IMR-90 (cell line): Measurements from ENCODE around the gene EGFR. TPM values are rescaled to one million over a fixed set of nuclear protein-coding genes. Genes with fewer than 3 reads are reported as not detected.
A peak's percentile ranks its signal among the peaks of the same experiment; 100 is the strongest.

ENCODE experiments used
- ATAC-seq: fragments of 200-7000 bp; cut with Tn5 transposase; 2 replicates; pipeline ENCODE4 v1.9.1; 2020; ENCODE audit warnings: low read depth, mild to moderate bottlenecking, moderate library complexity
- BruUV-seq: library from RNA; stranded (reverse); fragments of 400-500 nt; replicated peaks from 2 replicates; lab custom pipeline; 2021; lab: Mats Ljungman, UMichigan
- CTCF ChIA-PET: fragments of 300-600 bp; formaldehyde crosslinking; extraction: SDS; loops from one replicate; lab custom pipeline; 2021; ENCODE audit warnings: antibody characterized with exemption; lab: Yijun Ruan, JAX
- POLR2A ChIA-PET: fragments of 300-600 bp; sonication (Branson Sonifier 250); formaldehyde crosslinking; loops from one replicate; lab custom pipeline; 2022; ENCODE audit warnings: antibody characterized with exemption; ENCODE audit not compliant: unreplicated experiment; lab: Charles Lee
- DNase-seq: peaks from one replicate; pipeline ENCODE4 v3.0.0; 2013
- H2AFZ ChIP-seq: replicated peaks from 2 replicates; pipeline ENCODE3; 2013; ENCODE audit warnings: low read length, mild to moderate bottlenecking; ENCODE audit not compliant: poor library complexity
- H2AK5ac ChIP-seq: 2 replicates; pipeline ENCODE4 v1.6.1; 2013; ENCODE audit warnings: low read depth, low read length, inconsistent platforms
- H2AK9ac ChIP-seq: replicated peaks from 2 replicates; pipeline ENCODE3; 2013; ENCODE audit warnings: mild to moderate bottlenecking, low read depth, low read length, moderate library complexity; ENCODE audit not compliant: poor library complexity
- H2BK120ac ChIP-seq: 2 replicates; pipeline ENCODE4 v1.6.1; 2013; ENCODE audit warnings: low read depth, low read length, inconsistent platforms
- H2BK15ac ChIP-seq: 3 replicates; pipeline ENCODE4 v1.6.1; 2013; ENCODE audit warnings: low read depth, low read length, inconsistent platforms
- H2BK20ac ChIP-seq: 2 replicates; pipeline ENCODE4 v1.6.1; 2013; ENCODE audit warnings: low read depth, mild to moderate bottlenecking, inconsistent platforms, low read length, moderate library complexity
- H2BK5ac ChIP-seq: 2 replicates; pipeline ENCODE4 v1.6.1; 2013; ENCODE audit warnings: mild to moderate bottlenecking, low read depth, low read length, inconsistent platforms; ENCODE audit not compliant: poor library complexity, severe bottlenecking
- H3K14ac ChIP-seq: replicated peaks from 2 replicates; pipeline ENCODE4 v1.6.1; 2013; ENCODE audit warnings: low read depth, low read length, inconsistent platforms
- H3K18ac ChIP-seq: 2 replicates; pipeline ENCODE4 v1.6.1; 2013; ENCODE audit warnings: low read depth, low read length, control low read depth
- H3K23ac ChIP-seq: 2 replicates; pipeline ENCODE4 v1.6.1; 2013; ENCODE audit warnings: low read depth, low read length, inconsistent platforms
- H3K27ac ChIP-seq: 2 replicates; pipeline ENCODE4 v1.5.1; 2013; ENCODE audit warnings: mild to moderate bottlenecking, control low read depth, low read length; ENCODE audit not compliant: insufficient read depth
- H3K27me3 ChIP-seq: 2 replicates; pipeline ENCODE4 v1.6.1; 2013; ENCODE audit warnings: low read length; ENCODE audit not compliant: control insufficient read depth, insufficient read depth
- H3K36me3 ChIP-seq: 2 replicates; pipeline ENCODE4 v1.6.1; 2013; ENCODE audit warnings: low read length, mixed read lengths; ENCODE audit not compliant: control insufficient read depth, insufficient read depth
- H3K4ac ChIP-seq: 2 replicates; pipeline ENCODE4 v1.6.1; 2013; ENCODE audit warnings: low read depth, low read length, inconsistent platforms
- H3K4me1 ChIP-seq: 2 replicates; pipeline ENCODE4 v1.6.1; 2013; ENCODE audit warnings: low read length, mixed read lengths; ENCODE audit not compliant: control insufficient read depth, insufficient read depth
- H3K4me2 ChIP-seq: 2 replicates; pipeline ENCODE4 v1.6.1; 2013; ENCODE audit warnings: low read depth, mild to moderate bottlenecking, control low read depth, low read length, moderate library complexity
- H3K4me3 ChIP-seq: 2 replicates; pipeline ENCODE4 v1.5.1; 2013; ENCODE audit warnings: low read depth, mild to moderate bottlenecking, control low read depth, low read length, moderate library complexity; ENCODE audit not compliant: insufficient read depth
- H3K56ac ChIP-seq: 2 replicates; pipeline ENCODE4 v1.6.1; 2013; ENCODE audit warnings: low read length, inconsistent platforms; ENCODE audit not compliant: insufficient read depth; ENCODE audit errors: extremely low read depth
- H3K79me1 ChIP-seq, 2 experiments: 2 replicates each; pipeline ENCODE4 v1.6.1; 2013; ENCODE audit warnings: low read length in 2 of 2, inconsistent platforms in 1 of 2, low read depth in 1 of 2
- H3K9ac ChIP-seq: 2 replicates; pipeline ENCODE4 v1.6.1; 2013; ENCODE audit warnings: low read depth, low read length, control low read depth
- H3K9me1 ChIP-seq: 2 replicates; pipeline ENCODE4 v1.6.1; 2013; ENCODE audit warnings: low read length, inconsistent platforms; ENCODE audit not compliant: insufficient read depth
- H3K9me3 ChIP-seq: 2 replicates; pipeline ENCODE4 v1.6.1; 2013; ENCODE audit warnings: low read length; ENCODE audit not compliant: control insufficient read depth, insufficient read depth
- H4K20me1 ChIP-seq: 2 replicates; pipeline ENCODE4 v1.6.1; 2013; ENCODE audit warnings: low read length, inconsistent platforms; ENCODE audit not compliant: insufficient read depth
- H4K5ac ChIP-seq: 2 replicates; pipeline ENCODE4 v1.6.1; 2013; ENCODE audit warnings: mild to moderate bottlenecking, low read depth, low read length, control low read depth
- H4K8ac ChIP-seq, 2 experiments: 2 replicates each; pipeline ENCODE4 v1.6.1; 2013; ENCODE audit warnings: low read depth in 2 of 2, low read length in 2 of 2, control low read depth in 1 of 2, inconsistent platforms in 1 of 2
- H4K91ac ChIP-seq: 2 replicates; pipeline ENCODE4 v1.6.1; 2013; ENCODE audit warnings: low read depth, low read length, inconsistent platforms; ENCODE audit not compliant: insufficient read depth
- BHLHE40 ChIP-seq: fragments of 150-350 bp; IDR thresholded peaks from 2 replicates; pipeline ENCODE4 v1.6.1; 2016; ENCODE audit warnings: mild to moderate bottlenecking, low read depth, low read length
- CEBPB ChIP-seq: IDR thresholded peaks from 2 replicates; pipeline ENCODE4 v1.6.1; 2012; ENCODE audit warnings: low read depth, low read length, improper control_type of control experiment
- FOS ChIP-seq: fragments of 150-350 bp; IDR thresholded peaks from 2 replicates; pipeline ENCODE4 v1.6.1; 2016; ENCODE audit warnings: low read depth, low read length
- MAFK ChIP-seq: IDR thresholded peaks from 2 replicates; pipeline ENCODE4 v1.6.1; 2012; ENCODE audit warnings: low read depth, low read length, improper control_type of control experiment
- MAZ ChIP-seq: IDR thresholded peaks from 2 replicates; pipeline ENCODE4 v1.6.1; 2012; ENCODE audit warnings: low read depth, mild to moderate bottlenecking, low read length, improper control_type of control experiment, moderate library complexity, borderline replicate concordance
- MXI1 ChIP-seq: IDR thresholded peaks from 2 replicates; pipeline ENCODE4 v1.6.1; 2012; ENCODE audit warnings: low read depth, mild to moderate bottlenecking, low read length, moderate library complexity, borderline replicate concordance
- NFE2L2 ChIP-seq: fragments of 150-350 bp; IDR thresholded peaks from 2 replicates; pipeline ENCODE4 v1.6.1; 2016; ENCODE audit warnings: low read depth, mild to moderate bottlenecking, low read length
- POLR2A ChIP-seq: IDR thresholded peaks from 2 replicates; pipeline ENCODE4 v1.6.1; 2012; ENCODE audit warnings: mild to moderate bottlenecking, low read depth, low read length
- RAD21 ChIP-seq: IDR thresholded peaks from 2 replicates; pipeline ENCODE4 v1.6.1; 2012; ENCODE audit warnings: low read length, improper control_type of control experiment
- RCOR1 ChIP-seq: IDR thresholded peaks from 2 replicates; pipeline ENCODE4 v1.6.1; 2012; ENCODE audit warnings: mild to moderate bottlenecking, low read length, improper control_type of control experiment; ENCODE audit not compliant: insufficient replicate concordance
- RFX5 ChIP-seq: IDR thresholded peaks from 2 replicates; pipeline ENCODE4 v1.8.0; 2012; ENCODE audit warnings: low read depth, mild to moderate bottlenecking, low read length, moderate library complexity
- SMC3 ChIP-seq: fragments of 150-350 bp; IDR thresholded peaks from 2 replicates; pipeline ENCODE4 v1.6.1; 2016; ENCODE audit warnings: low read depth, mild to moderate bottlenecking, antibody characterized with exemption, low read length, moderate library complexity
- WGBS, 2 experiments: methylation state at CpG; one replicate each; pipeline versions ENCODE4 v1.1.5 to v1.1.7; 2013; ENCODE audit warnings: missing lambda C conversion rate in 2 of 2; ENCODE audit not compliant: insufficient read length in 1 of 2; ENCODE audit errors: extremely low coverage in 2 of 2; 5-methylcytosine and 5-hydroxymethylcytosine counted together
- dilution Hi-C: fragments of 300-500 bp; cut with HindIII; formaldehyde crosslinking; loops from one replicate; pipeline ENCODE4 v1.14.3; 2018; ENCODE audit warnings: low sequenced_read_pairs; ENCODE audit not compliant: unreplicated experiment
- in situ Hi-C: fragments of 300-500 bp; cut with MboI; formaldehyde crosslinking; loops from 3 replicates; pipeline ENCODE4 v1.14.3; 2019; ENCODE audit warnings: low sequenced_read_pairs, inconsistent platforms, mixed read lengths
- intact Hi-C: fragments of 100-400 bp; cut with micrococcal nuclease; formaldehyde crosslinking; loops from 2 replicates; pipeline ENCODE4 v1.10.0; 2022
- polyA plus RNA-seq, 3 experiments: library from polyadenylated mRNA; depleted of rRNA; stranded (reverse); fragments of >200 nt; gene quantifications; 2 replicates each; pipeline ENCODE4 v1.2.3, GENCODE V29; 2012; ENCODE audit warnings: low replicate concordance in 1 of 3
- total RNA-seq: library from RNA; depleted of rRNA; stranded (reverse); fragments of >200 nt; gene quantifications from 2 replicates; pipeline ENCODE4 v1.2.3, GENCODE V29; 2012
- TF ChIP-seq, protein P1 (sequence below): fragments of 150-350 bp; IDR thresholded peaks from 2 replicates; pipeline ENCODE4 v1.6.1; 2017; ENCODE audit warnings: mild to moderate bottlenecking, antibody characterized with exemption, low read length, low read depth
- TF ChIP-seq, protein P2 (sequence below): conservative IDR thresholded peaks from 2 replicates; pipeline ENCODE4 v1.5.1; 2012; ENCODE audit warnings: mild to moderate bottlenecking, low read depth, low read length, improper control_type of control experiment
- TF ChIP-seq, protein P3 (sequence below): fragments of 150-350 bp; IDR thresholded peaks from 2 replicates; pipeline ENCODE4 v1.6.1; 2016; ENCODE audit warnings: low read depth, mild to moderate bottlenecking, low read length, moderate library complexity, borderline replicate concordance

The EGFR gene
- total and polyA plus RNA-seq, 2 of the 4 experiments (the other 2 are of a cell fraction), result 36.9 to 60.4 TPM

DNA sequence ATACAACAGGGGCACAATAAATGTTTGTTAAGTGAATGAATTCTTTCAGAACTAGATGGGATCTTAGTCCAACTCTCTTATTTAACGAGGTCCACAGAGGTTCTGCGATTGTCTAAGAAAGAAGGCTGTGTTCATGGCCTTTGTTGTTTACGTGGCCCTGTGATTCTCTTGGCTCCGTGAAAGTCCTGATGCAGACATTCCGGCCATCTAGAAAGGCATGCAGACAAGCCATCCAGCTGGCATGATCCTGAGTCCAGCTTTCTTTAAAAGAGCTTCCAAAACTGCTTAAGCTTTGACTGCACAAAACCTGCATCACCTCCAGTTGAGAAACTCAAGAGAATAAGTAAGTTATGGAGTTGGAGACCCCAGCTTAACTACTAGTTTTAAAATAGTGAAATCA, 26.0 kb downstream of the EGFR start:
- in situ Hi-C loops, result no loop called here
- H3K36me3 ChIP-seq, result peaks cover 2% of the 10 kb centered on the region; the same call in 1 of the 2 replicates
- H3K4me3 ChIP-seq, result no peak overlapping the region
- H2AFZ ChIP-seq, result no peak overlapping the region
- H2BK15ac ChIP-seq, result no peak overlapping the region
- H2AK9ac ChIP-seq, result no peak overlapping the region
- no peak overlapping the region for H3K14ac ChIP-seq
- no peak overlapping the region for H3K56ac ChIP-seq
- H3K18ac ChIP-seq, result no peak overlapping the region
- H3K4me1 ChIP-seq, result peaks cover 20% of the 10 kb centered on the region
- peaks cover 71% of the 10 kb centered on the region for H4K20me1 ChIP-seq
- no peak overlapping the region for H3K27ac ChIP-seq
- H4K5ac ChIP-seq, result no peak overlapping the region
- POLR2A ChIA-PET, result no interaction called here
- H3K4ac ChIP-seq, result no peak overlapping the region
- H3K9ac ChIP-seq, result no peak overlapping the region
- 0 out of 2 replicates have a peak overlapping the region, but pooled peaks have one; percentile 4 for H3K23ac ChIP-seq
- no peak overlapping the region for H2BK120ac ChIP-seq
- ATAC-seq (no peak), DNase-seq (no peak)
- peak overlapping the region; percentile 0 for H2BK5ac ChIP-seq
- H3K9me3 ChIP-seq, result no peaks in the 10 kb centered on the region
- intact Hi-C loops, result no loop called here
- H2BK20ac ChIP-seq, result no peak overlapping the region
- CTCF ChIA-PET, result interaction anchor here (0.6 to 1.1 kb wide), 3 partner anchors 9 to 113 kb away, joined by 3 read pairs; no protein-coding TSS in a partner anchor
- no peaks in the 10 kb centered on the region for H3K27me3 ChIP-seq
- H4K91ac ChIP-seq, result no peak overlapping the region
- H2AK5ac ChIP-seq, result no peak overlapping the region
- WGBS, 2 experiments, result 56% methylated on average over 4 of the region's 5 CpGs; no CpG with 5 or more reads in 1 of the 2 experiments
- no peak overlapping the region for H3K4me2 ChIP-seq
- peaks cover 23% of the 10 kb centered on the region for H3K9me1 ChIP-seq
- no TSS peak for BruUV-seq
- no peak for TF ChIP-seq POLR2A
- no peak for TF ChIP-seq RFX5
- no peak for TF ChIP-seq CEBPB
- no peak for TF ChIP-seq FOS
- no peak for TF ChIP-seq MXI1
- TF ChIP-seq MAFK, result no peak
- TF ChIP-seq NFE2L2, result no peak
- TF ChIP-seq, protein P1, sequence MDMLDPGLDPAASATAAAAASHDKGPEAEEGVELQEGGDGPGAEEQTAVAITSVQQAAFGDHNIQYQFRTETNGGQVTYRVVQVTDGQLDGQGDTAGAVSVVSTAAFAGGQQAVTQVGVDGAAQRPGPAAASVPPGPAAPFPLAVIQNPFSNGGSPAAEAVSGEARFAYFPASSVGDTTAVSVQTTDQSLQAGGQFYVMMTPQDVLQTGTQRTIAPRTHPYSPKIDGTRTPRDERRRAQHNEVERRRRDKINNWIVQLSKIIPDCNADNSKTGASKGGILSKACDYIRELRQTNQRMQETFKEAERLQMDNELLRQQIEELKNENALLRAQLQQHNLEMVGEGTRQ, result no peak
- no peak for TF ChIP-seq SMC3
- TF ChIP-seq BHLHE40, result no peak
- TF ChIP-seq MAZ, result no peak
- TF ChIP-seq, protein P2, sequence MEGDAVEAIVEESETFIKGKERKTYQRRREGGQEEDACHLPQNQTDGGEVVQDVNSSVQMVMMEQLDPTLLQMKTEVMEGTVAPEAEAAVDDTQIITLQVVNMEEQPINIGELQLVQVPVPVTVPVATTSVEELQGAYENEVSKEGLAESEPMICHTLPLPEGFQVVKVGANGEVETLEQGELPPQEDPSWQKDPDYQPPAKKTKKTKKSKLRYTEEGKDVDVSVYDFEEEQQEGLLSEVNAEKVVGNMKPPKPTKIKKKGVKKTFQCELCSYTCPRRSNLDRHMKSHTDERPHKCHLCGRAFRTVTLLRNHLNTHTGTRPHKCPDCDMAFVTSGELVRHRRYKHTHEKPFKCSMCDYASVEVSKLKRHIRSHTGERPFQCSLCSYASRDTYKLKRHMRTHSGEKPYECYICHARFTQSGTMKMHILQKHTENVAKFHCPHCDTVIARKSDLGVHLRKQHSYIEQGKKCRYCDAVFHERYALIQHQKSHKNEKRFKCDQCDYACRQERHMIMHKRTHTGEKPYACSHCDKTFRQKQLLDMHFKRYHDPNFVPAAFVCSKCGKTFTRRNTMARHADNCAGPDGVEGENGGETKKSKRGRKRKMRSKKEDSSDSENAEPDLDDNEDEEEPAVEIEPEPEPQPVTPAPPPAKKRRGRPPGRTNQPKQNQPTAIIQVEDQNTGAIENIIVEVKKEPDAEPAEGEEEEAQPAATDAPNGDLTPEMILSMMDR, result no peak
- no peak for TF ChIP-seq RCOR1
- TF ChIP-seq, protein P3, sequence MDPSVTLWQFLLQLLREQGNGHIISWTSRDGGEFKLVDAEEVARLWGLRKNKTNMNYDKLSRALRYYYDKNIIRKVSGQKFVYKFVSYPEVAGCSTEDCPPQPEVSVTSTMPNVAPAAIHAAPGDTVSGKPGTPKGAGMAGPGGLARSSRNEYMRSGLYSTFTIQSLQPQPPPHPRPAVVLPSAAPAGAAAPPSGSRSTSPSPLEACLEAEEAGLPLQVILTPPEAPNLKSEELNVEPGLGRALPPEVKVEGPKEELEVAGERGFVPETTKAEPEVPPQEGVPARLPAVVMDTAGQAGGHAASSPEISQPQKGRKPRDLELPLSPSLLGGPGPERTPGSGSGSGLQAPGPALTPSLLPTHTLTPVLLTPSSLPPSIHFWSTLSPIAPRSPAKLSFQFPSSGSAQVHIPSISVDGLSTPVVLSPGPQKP, result no peak
- TF ChIP-seq RAD21, result no peak
- H3K79me1 ChIP-seq, result peaks cover 39 to 80% of the 10 kb centered on the region in 2 experiments
- H4K8ac ChIP-seq, result no peak overlapping the region
- dilution Hi-C loops, result no loop called here
